NCI-H2196 (cell line): ENCODE data around the gene BAZ2B.

ENCODE experiments used
- DNase-seq: peaks from one replicate; lab custom pipeline; 2025; ENCODE audit not compliant: unreplicated experiment; lab: John Stamatoyannopoulos, UW

BAZ2B gene

GRCh38 chr2:159270744-159271379, 345.5 kb downstream of the BAZ2B start:
- no peak for DNase-seq
